ENCODE data around the gene INKA2.

Gene INKA2

GRCh38 chr1:111730706-111731105 lies 8.5 kb downstream of the INKA2 start:
- no peak for FAIRE-seq

- FAIRE-seq: no peak
Observed at GRCh38 chr1:111729946-111730681, 9.1 kb downstream of the INKA2 start.

GRCh38 chr1:111729271-111729921 lies 9.8 kb downstream of the INKA2 start:
- no peak for FAIRE-seq

GRCh38 chr1:111727056-111727455 lies 12.1 kb downstream of the INKA2 start:
- no peak for FAIRE-seq

GRCh38 chr1:111725192-111725591 lies 14.0 kb downstream of the INKA2 start:
- no peak for FAIRE-seq

GRCh38 chr1:111723871-111724270 lies 15.3 kb downstream of the INKA2 start:
- FAIRE-seq: no peak

- FAIRE-seq: no peak
Observed at GRCh38 chr1:111723091-111723806, 15.9 kb downstream of the INKA2 start.

- no peak for FAIRE-seq
Observed at GRCh38 chr1:111720977-111721786, 18.0 kb downstream of the INKA2 start.

GRCh38 chr1:111720274-111720976 lies 18.8 kb downstream of the INKA2 start:
- FAIRE-seq: no peak

- FAIRE-seq: no peak
Observed at GRCh38 chr1:111719674-111720132, 19.5 kb downstream of the INKA2 start.

- FAIRE-seq: no peak
Observed at GRCh38 chr1:111719135-111719534, 20.1 kb downstream of the INKA2 start.

GRCh38 chr1:111717450-111717849 lies 21.7 kb downstream of the INKA2 start:
- FAIRE-seq: no peak

GRCh38 chr1:111716333-111716732 lies 22.9 kb downstream of the INKA2 start:
- no peak for FAIRE-seq

GRCh38 chr1:111709986-111710385 lies 29.2 kb downstream of the INKA2 start:
- FAIRE-seq: no peak

- no peak for FAIRE-seq
Observed at GRCh38 chr1:111707906-111708305, 31.3 kb downstream of the INKA2 start.

GRCh38 chr1:111706921-111707320 lies 32.3 kb downstream of the INKA2 start:
- no peak for FAIRE-seq

- FAIRE-seq: no peak
Observed at GRCh38 chr1:111705841-111706240, 33.4 kb downstream of the INKA2 start.

- FAIRE-seq: no peak
Observed at GRCh38 chr1:111704776-111705175, 34.4 kb downstream of the INKA2 start.

GRCh38 chr1:111704240-111704639 lies 35.0 kb downstream of the INKA2 start:
- FAIRE-seq: no peak

- FAIRE-seq: no peak
Observed at GRCh38 chr1:111702504-111703050, 36.6 kb downstream of the INKA2 start.

- no peak for FAIRE-seq
Observed at GRCh38 chr1:111699268-111699667, 39.9 kb downstream of the INKA2 start.

GRCh38 chr1:111696330-111696729 lies 42.9 kb downstream of the INKA2 start:
- no peak for FAIRE-seq

Data from A204.1 (cell line).